H1 (cell line): ENCODE results near the gene ASCC1. TPM values are rescaled to one million over a fixed set of nuclear protein-coding genes. Genes with fewer than 3 reads are reported as not detected.
"Not testable (repeated sequence)": the region's sequence is repeated elsewhere in the genome, so short reads cannot be mapped to it uniquely, and the experiment has no call there.

ENCODE experiments used
- CTCF ChIA-PET: fragments of 300-600 bp; sonication (Branson Sonifier 250); formaldehyde crosslinking; loops from one replicate; lab custom pipeline; 2021; ENCODE audit not compliant: partially characterized antibody; lab: Charles Lee
- POLR2A ChIA-PET: fragments of 300-600 bp; sonication (Branson Sonifier 250); formaldehyde crosslinking; loops from one replicate; lab custom pipeline; 2021; ENCODE audit warnings: inconsistent platforms; ENCODE audit not compliant: partially characterized antibody; lab: Charles Lee
- DNase-seq, 2 experiments: peaks; one replicate each; pipeline versions ENCODE4 v3.0.0 to v3.0.0-alpha.2; 2010 to 2022; ENCODE audit warnings: low spot score in 2 of 2, low read depth in 1 of 2, mixed read lengths in 1 of 2
- FAIRE-seq: peaks from 2 replicates; lab custom pipeline; 2011; peaks lifted over from hg19 to GRCh38; lab: Jason Lieb, UNC
- H2AFZ ChIP-seq: 2 replicates; pipeline ENCODE4 v1.8.1; 2012; ENCODE audit warnings: low read length, inconsistent platforms
- H2AK5ac ChIP-seq: 2 replicates; pipeline ENCODE4 v1.6.1; 2013; ENCODE audit warnings: low read depth, low read length
- H2BK120ac ChIP-seq: replicated peaks from 2 replicates; pipeline ENCODE3; 2013; ENCODE audit warnings: low read depth, low read length, inconsistent platforms
- H2BK12ac ChIP-seq: 2 replicates; pipeline ENCODE4 v1.6.1; 2013; ENCODE audit warnings: low read depth, low read length
- H2BK15ac ChIP-seq: 2 replicates; pipeline ENCODE4 v1.6.1; 2013; ENCODE audit warnings: low read length
- H2BK20ac ChIP-seq: 2 replicates; pipeline ENCODE4 v1.6.1; 2013; ENCODE audit warnings: low read length
- H2BK5ac ChIP-seq: 2 replicates; pipeline ENCODE4 v1.6.1; 2013; ENCODE audit warnings: low read depth, low read length
- H3K14ac ChIP-seq: 2 replicates; pipeline ENCODE4 v1.6.1; 2013; ENCODE audit warnings: inconsistent platforms; ENCODE audit not compliant: insufficient read length
- H3K18ac ChIP-seq: 2 replicates; pipeline ENCODE4 v1.6.1; 2013; ENCODE audit warnings: low read length; ENCODE audit errors: extremely low read depth
- H3K23ac ChIP-seq: 2 replicates; pipeline ENCODE4 v1.6.1; 2013; ENCODE audit warnings: inconsistent platforms; ENCODE audit not compliant: insufficient read length
- H3K23me2 ChIP-seq: 2 replicates; pipeline ENCODE4 v1.6.1; 2013; ENCODE audit warnings: low read depth, low read length
- H3K27ac ChIP-seq: 2 replicates; pipeline ENCODE4 v1.6.1; 2011; ENCODE audit warnings: low read depth, low read length, inconsistent platforms
- H3K27me3 ChIP-seq, 4 experiments: replicated peaks in 1 of 4; 1 replicate in 1 of 4; 2 replicates in 3 of 4; pipeline versions ENCODE4 v1.6.1 to v1.8.1; 2011 to 2013; ENCODE audit warnings: low read length in 3 of 4, mild to moderate bottlenecking in 3 of 4, inconsistent platforms in 2 of 4, mixed read lengths in 2 of 4, moderate library complexity in 1 of 4; ENCODE audit not compliant: control insufficient read depth in 3 of 4, insufficient read depth in 3 of 4; ENCODE audit errors: extremely low read depth in 1 of 4
- H3K36me3 ChIP-seq, 4 experiments: 2 replicates each; pipeline versions ENCODE4 v1.6.1 to v1.8.1; 2011 to 2013; ENCODE audit warnings: mild to moderate bottlenecking in 4 of 4, low read length in 3 of 4, moderate library complexity in 2 of 4, control low read depth in 1 of 4, inconsistent platforms in 1 of 4; ENCODE audit not compliant: insufficient read depth in 4 of 4, control insufficient read depth in 2 of 4
- H3K4ac ChIP-seq: replicated peaks from 2 replicates; pipeline ENCODE3; 2013; ENCODE audit warnings: low read length, low read depth, mixed read lengths, inconsistent platforms; ENCODE audit not compliant: insufficient read length
- H3K4me1 ChIP-seq, 4 experiments: replicated peaks in 1 of 4; 1 replicate in 1 of 4; 2 replicates in 3 of 4; pipeline versions ENCODE4 v1.6.1 to v1.8.1; 2011 to 2013; ENCODE audit warnings: low read length in 3 of 4, inconsistent platforms in 2 of 4, mixed read lengths in 1 of 4; ENCODE audit not compliant: insufficient read depth in 4 of 4, control insufficient read depth in 3 of 4
- H3K4me2 ChIP-seq, 2 experiments: 2 replicates each; pipeline versions ENCODE4 v1.6.1 to v1.8.1; 2011 to 2013; ENCODE audit warnings: low read depth in 2 of 2, low read length in 2 of 2, control low read depth in 1 of 2, inconsistent platforms in 1 of 2, mild to moderate bottlenecking in 1 of 2; ENCODE audit not compliant: insufficient read depth in 1 of 2
- H3K4me3 ChIP-seq, 4 experiments: fragments of 200-600, 300-600 bp in 1 of 4; sonication (generic), shearing (Covaris generic), sonication (Bioruptor Twin) in 1 of 4; 2 replicates each; pipeline versions ENCODE4 v1.5.1 to v1.8.1; 2011 to 2016; ENCODE audit warnings: low read length in 4 of 4, low read depth in 3 of 4, control low read depth in 2 of 4, inconsistent platforms in 2 of 4, mild to moderate bottlenecking in 2 of 4, mixed read lengths in 1 of 4, moderate library complexity in 1 of 4; ENCODE audit not compliant: insufficient read depth in 2 of 4; ENCODE audit errors: extremely low read depth in 1 of 4
- H3K56ac ChIP-seq: replicated peaks from 2 replicates; pipeline ENCODE3; 2013; ENCODE audit warnings: low read depth, mild to moderate bottlenecking, mixed read lengths, low read length, inconsistent platforms; ENCODE audit not compliant: insufficient read length
- H3K79me1 ChIP-seq: 2 replicates; pipeline ENCODE4 v1.6.1; 2013; ENCODE audit warnings: low read depth, low read length, control low read depth
- H3K79me2 ChIP-seq, 2 experiments: 2 replicates each; pipeline versions ENCODE4 v1.6.1 to v1.8.1; 2012 to 2013; ENCODE audit warnings: low read length in 2 of 2, mild to moderate bottlenecking in 2 of 2, inconsistent platforms in 1 of 2; ENCODE audit not compliant: insufficient read depth in 2 of 2, control insufficient read depth in 1 of 2
- H3K9ac ChIP-seq, 4 experiments: replicated peaks in 1 of 4; 1 replicate in 1 of 4; 2 replicates in 3 of 4; pipeline versions ENCODE4 v1.6.1 to v1.8.1; 2011 to 2013; ENCODE audit warnings: low read depth in 3 of 4, low read length in 3 of 4, control low read depth in 2 of 4, mild to moderate bottlenecking in 2 of 4, moderate library complexity in 2 of 4, inconsistent platforms in 1 of 4; ENCODE audit errors: extremely low read depth in 1 of 4
- H3K9me3 ChIP-seq, 2 experiments: 2 replicates each; pipeline versions ENCODE4 v1.6.1 to v1.8.1; 2012 to 2013; ENCODE audit warnings: mild to moderate bottlenecking in 2 of 2, moderate library complexity in 2 of 2, control low read depth in 1 of 2, inconsistent platforms in 1 of 2, low read depth in 1 of 2, low read length in 1 of 2, mixed read lengths in 1 of 2; ENCODE audit not compliant: insufficient read depth in 2 of 2
- H4K20me1 ChIP-seq, 2 experiments: replicated peaks in 1 of 2; 2 replicates each; pipeline versions ENCODE3 to v1.8.1; 2011 to 2013; ENCODE audit warnings: inconsistent platforms in 2 of 2, low read length in 2 of 2, mild to moderate bottlenecking in 1 of 2; ENCODE audit not compliant: insufficient read depth in 2 of 2, control insufficient read depth in 1 of 2
- H4K5ac ChIP-seq: 2 replicates; pipeline ENCODE4 v1.6.1; 2013; ENCODE audit warnings: low read length, low read depth, mixed read lengths, inconsistent platforms; ENCODE audit not compliant: insufficient read length
- H4K8ac ChIP-seq: 2 replicates; pipeline ENCODE4 v1.8.0; 2013; ENCODE audit warnings: mild to moderate bottlenecking, moderate library complexity, low read length, inconsistent platforms; ENCODE audit not compliant: insufficient read depth; ENCODE audit errors: extremely low read depth
- H4K91ac ChIP-seq: replicated peaks from 2 replicates; pipeline ENCODE3; 2013; ENCODE audit warnings: low read length, mixed read lengths, inconsistent platforms; ENCODE audit not compliant: insufficient read length
- WGBS, 2 experiments: shearing (Covaris generic) in 1 of 2; methylation state at CpG; one replicate each; pipeline versions ENCODE4 v1.1.6 to v1.1.7; 2013 to 2015; ENCODE audit warnings: low lambda C conversion rate in 2 of 2, mixed read lengths in 2 of 2, inconsistent platforms in 1 of 2, low coverage in 1 of 2, missing lambda C conversion rate in 1 of 2; ENCODE audit not compliant: insufficient replicate concordance in 2 of 2, insufficient coverage in 1 of 2, insufficient read length in 1 of 2; ENCODE audit errors: extremely low coverage in 1 of 2, missing lambda C conversion rate in 1 of 2; 5-methylcytosine and 5-hydroxymethylcytosine counted together
- polyA plus RNA-seq, 7 experiments: library from polyadenylated mRNA; depleted of rRNA in 3 of 7; stranded (reverse) in 5 of 7; unstranded in 2 of 7; fragments of >200 nt in 5 of 7; fragments of 200-250 nt in 2 of 7; gene quantifications; 1 replicate in 5 of 7; 2 replicates in 1 of 7; 4 replicates in 1 of 7; pipeline versions ENCODE4 v1.2.1 to v1.2.3, GENCODE V29; 2011 to 2013; ENCODE audit warnings: missing spikeins in 2 of 7, mixed read lengths in 2 of 7
- total RNA-seq: library from RNA; stranded (reverse); fragmentation: NEBNext Ultra II Directional; extraction: Animal tissue kit (Norgen Biotek cat#: 25700); gene quantifications from 2 replicates; pipeline ENCODE4 v1.2.1, GENCODE V29; 2021

Gene ASCC1
- total and polyA plus RNA-seq, 2 of the 8 experiments (the other 6 are each of a cell fraction or from before 2014, with no cell fraction given): 25.6 to 35.8 TPM

DNA sequence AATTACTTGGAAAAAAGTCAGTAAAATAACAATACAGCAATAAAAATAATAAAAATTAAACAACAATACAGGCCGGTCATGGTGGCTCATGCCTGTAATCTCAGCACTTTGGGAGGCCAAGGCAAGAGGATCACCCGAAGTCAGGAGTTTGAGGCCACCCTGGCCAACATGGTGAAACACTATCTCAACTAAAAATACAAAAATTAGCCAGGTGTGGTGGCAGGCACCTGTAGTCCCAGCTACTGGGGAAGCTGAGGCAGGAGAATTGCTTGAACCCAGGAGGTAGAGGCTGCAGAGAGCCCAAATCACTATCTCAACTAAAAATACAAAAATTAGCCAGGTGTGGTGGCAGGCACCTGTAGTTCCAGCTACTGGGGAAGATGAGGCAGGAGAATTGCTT is 4.2 kb downstream of the ASCC1 start:
- H3K27ac ChIP-seq, H4K91ac ChIP-seq, H2BK15ac ChIP-seq, H3K23ac ChIP-seq, H3K4me3 ChIP-seq, H2AFZ ChIP-seq, H3K9ac ChIP-seq, H2BK5ac ChIP-seq, H2BK120ac ChIP-seq, H2BK12ac ChIP-seq, H2AK5ac ChIP-seq, H3K18ac ChIP-seq, H2BK20ac ChIP-seq, H4K8ac ChIP-seq, H3K4me1 ChIP-seq, H4K20me1 ChIP-seq, H3K27me3 ChIP-seq, H4K5ac ChIP-seq, H3K79me1 ChIP-seq, H3K4me2 ChIP-seq, H3K56ac ChIP-seq, H3K4ac ChIP-seq, H3K9me3 ChIP-seq, H3K23me2 ChIP-seq, DNase-seq, FAIRE-seq, H3K14ac ChIP-seq: not testable (repeated sequence)
- H3K36me3 ChIP-seq: peaks cover 0 to 23% (median 7%) of the 10 kb centered on the region in 4 experiments; a peak in 4 of 8 replicates
- ChIA-PET CTCF (interaction anchor here (0.7 kb wide), 1 partner anchor 85 kb away, joined by 3 read pairs; no protein-coding TSS in a partner anchor), POLR2A (interaction anchor here (0.6 kb wide), 3 partner anchors 72 to 480 kb away, joined by 3 read pairs; partner anchors contain the start of gene MCU)
- whole genome bisulfite sequencing, 2 experiments: 70% methylated on average over 2 of the region's 2 CpGs; no CpG with 5 or more reads in 1 of the 2 experiments
- H3K79me2 ChIP-seq: peaks cover 3 to 15% of the 10 kb centered on the region in 2 experiments

- H3K23ac ChIP-seq, H3K27ac ChIP-seq, H2BK5ac ChIP-seq, H3K9me3 ChIP-seq, H4K8ac ChIP-seq, H3K4me1 ChIP-seq, H2BK120ac ChIP-seq, FAIRE-seq, H3K4me2 ChIP-seq, H3K4me3 ChIP-seq, H4K91ac ChIP-seq, H2AFZ ChIP-seq, DNase-seq, H2BK12ac ChIP-seq, H2BK15ac ChIP-seq, H2AK5ac ChIP-seq, H3K56ac ChIP-seq, H3K23me2 ChIP-seq, H2BK20ac ChIP-seq, H3K18ac ChIP-seq, H4K20me1 ChIP-seq, H4K5ac ChIP-seq, H3K4ac ChIP-seq, H3K14ac ChIP-seq, H3K79me1 ChIP-seq, H3K27me3 ChIP-seq, H3K9ac ChIP-seq: not testable (repeated sequence)
- ChIA-PET CTCF (interaction anchor here (0.7 kb wide), 1 partner anchor 85 kb away, joined by 3 read pairs; no protein-coding TSS in a partner anchor), POLR2A (interaction anchor here (0.6 kb wide), 3 partner anchors 72 to 480 kb away, joined by 3 read pairs; partner anchors contain the start of gene MCU)
- Histone ChIP-seq H3K79me2 (peaks cover 0 to 11% of the 10 kb centered on the region in 2 experiments; a peak in 3 of 4 replicates), H3K36me3 (peaks cover 0 to 25% (median 7%) of the 10 kb centered on the region in 4 experiments; a peak in 4 of 8 replicates)
- 94% methylated on average over 11 of the region's 11 CpGs; no CpG with 5 or more reads in 1 of the 2 experiments for WGBS, 2 experiments
These were observed 4.7 kb downstream of the ASCC1 start for GRCh38 chr10:72211381-72211780.
